Measurements from ENCODE around the gene FOXO1.

The FOXO1 gene

GRCh38 chr13:40508127-40508526 lies 158.3 kb downstream of the FOXO1 start:
- TF ChIP-seq, protein P1, sequence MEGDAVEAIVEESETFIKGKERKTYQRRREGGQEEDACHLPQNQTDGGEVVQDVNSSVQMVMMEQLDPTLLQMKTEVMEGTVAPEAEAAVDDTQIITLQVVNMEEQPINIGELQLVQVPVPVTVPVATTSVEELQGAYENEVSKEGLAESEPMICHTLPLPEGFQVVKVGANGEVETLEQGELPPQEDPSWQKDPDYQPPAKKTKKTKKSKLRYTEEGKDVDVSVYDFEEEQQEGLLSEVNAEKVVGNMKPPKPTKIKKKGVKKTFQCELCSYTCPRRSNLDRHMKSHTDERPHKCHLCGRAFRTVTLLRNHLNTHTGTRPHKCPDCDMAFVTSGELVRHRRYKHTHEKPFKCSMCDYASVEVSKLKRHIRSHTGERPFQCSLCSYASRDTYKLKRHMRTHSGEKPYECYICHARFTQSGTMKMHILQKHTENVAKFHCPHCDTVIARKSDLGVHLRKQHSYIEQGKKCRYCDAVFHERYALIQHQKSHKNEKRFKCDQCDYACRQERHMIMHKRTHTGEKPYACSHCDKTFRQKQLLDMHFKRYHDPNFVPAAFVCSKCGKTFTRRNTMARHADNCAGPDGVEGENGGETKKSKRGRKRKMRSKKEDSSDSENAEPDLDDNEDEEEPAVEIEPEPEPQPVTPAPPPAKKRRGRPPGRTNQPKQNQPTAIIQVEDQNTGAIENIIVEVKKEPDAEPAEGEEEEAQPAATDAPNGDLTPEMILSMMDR (IDR thresholded peaks at IDR 0.05; ENCODE audit: low read depth, low read length) = no peak
- Histone ChIP-seq H3K9me3 (ENCODE audit: severe bottlenecking) (no peaks in the 10 kb centered on the region), H3K27me3 (ENCODE audit: insufficient read depth, low read depth, severe bottlenecking) (no peaks in the 10 kb centered on the region), H3K27ac (no peak overlapping the region), H3K4me3 (ENCODE audit: low read depth, low read length) (no peak overlapping the region), H3K36me3 (no peaks in the 10 kb centered on the region)
- no peak for DNase-seq

DNA sequence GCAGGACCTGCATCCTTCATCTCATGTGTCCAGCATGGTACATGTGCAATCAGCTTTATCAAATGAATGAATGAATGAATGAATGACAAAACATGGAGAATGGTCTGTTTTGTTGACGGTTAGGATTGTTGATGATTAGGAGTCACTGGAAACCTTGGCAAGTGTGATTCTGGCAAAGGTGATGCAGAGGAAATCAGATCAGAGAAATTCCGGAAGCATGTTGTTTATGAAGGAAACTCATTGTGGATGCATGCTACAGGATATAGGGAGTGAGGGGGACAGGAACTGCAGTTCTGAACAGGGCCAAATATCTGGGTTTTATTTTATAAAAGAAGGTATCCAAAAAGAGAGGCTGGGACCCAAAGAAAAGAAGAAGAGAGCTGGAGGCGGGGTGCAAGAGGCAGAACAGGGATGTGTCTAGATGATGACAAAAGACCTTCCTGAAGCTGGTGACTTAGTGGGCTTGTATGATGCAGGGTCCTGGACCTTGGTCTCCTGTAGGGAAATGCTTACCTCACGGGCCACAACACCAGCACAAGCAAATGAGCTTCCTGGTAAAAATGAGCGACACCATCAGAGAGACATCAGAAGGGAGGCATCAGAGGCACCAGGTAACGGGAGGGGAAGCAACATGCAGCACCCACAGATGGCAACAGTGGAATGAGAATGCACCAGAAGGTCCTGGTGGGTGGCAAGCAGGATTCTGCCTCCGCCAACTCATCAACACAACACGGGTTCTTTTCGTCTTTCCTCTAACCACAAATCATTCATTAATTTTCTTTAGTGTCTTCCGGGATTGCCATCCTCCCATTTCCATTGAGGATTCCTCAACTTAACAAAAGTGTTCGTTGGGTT lies 159.6 kb downstream of the FOXO1 start:
- DNase-seq = no peak
- Histone ChIP-seq H3K9me3 (ENCODE audit: severe bottlenecking) (no peaks in the 10 kb centered on the region), H3K36me3 (no peaks in the 10 kb centered on the region), H3K4me3 (ENCODE audit: low read depth, low read length) (no peak overlapping the region), H3K27me3 (ENCODE audit: insufficient read depth, low read depth, severe bottlenecking) (no peaks in the 10 kb centered on the region), H3K27ac (no peak overlapping the region)
- TF ChIP-seq, protein P1 (IDR thresholded peaks at IDR 0.05; ENCODE audit: low read depth, low read length) = no peak
